Activated T-cell treated with anti-CD3 and anti-CD28 coated beads, Interleukin-2, amount 50 U/mL, for 24 hours (primary cell): Measurements from ENCODE around the gene RPL37.

Experiments
- DNase-seq: peaks from one replicate; pipeline ENCODE4 v3.0.0-alpha.2; 2020
- H3K27ac Mint-ChIP-seq: 2 replicates; pipeline ENCODE4 v1.8.0; 2020; ENCODE audit warnings: mild to moderate bottlenecking, mixed read lengths
- H3K27me3 Mint-ChIP-seq: 2 replicates; pipeline ENCODE4 v1.8.0; 2020; ENCODE audit warnings: mixed read lengths
- H3K36me3 Mint-ChIP-seq: 2 replicates; pipeline ENCODE4 v1.8.0; 2020; ENCODE audit warnings: low read depth, mixed read lengths
- H3K4me1 Mint-ChIP-seq: 2 replicates; pipeline ENCODE4 v1.8.0; 2020; ENCODE audit warnings: low read depth, mixed read lengths
- H3K4me3 Mint-ChIP-seq: 2 replicates; pipeline ENCODE4 v1.8.0; 2020; ENCODE audit warnings: mild to moderate bottlenecking, moderate library complexity, mixed read lengths
- H3K9me3 Mint-ChIP-seq: 2 replicates; pipeline ENCODE4 v1.8.0; 2020; ENCODE audit warnings: mixed read lengths

Gene RPL37

GRCh38 chr5:40847525-40847924 lies 12.5 kb upstream of the RPL37 start:
- no peak overlapping the region for H3K4me3 Mint-ChIP-seq
- DNase-seq, result no peak
- no peaks in the 10 kb centered on the region for H3K9me3 Mint-ChIP-seq
- peaks cover 10% of the 10 kb centered on the region for H3K27me3 Mint-ChIP-seq
- no peaks in the 10 kb centered on the region for H3K36me3 Mint-ChIP-seq
- H3K27ac Mint-ChIP-seq, result no peak overlapping the region
- H3K4me1 Mint-ChIP-seq, result no peaks in the 10 kb centered on the region

- Mint-ChIP-seq H3K4me3 (no peak overlapping the region), H3K4me1 (peaks cover 5% of the 10 kb centered on the region), H3K9me3 (no peaks in the 10 kb centered on the region), H3K27ac (no peak overlapping the region), H3K27me3 (peaks cover 12% of the 10 kb centered on the region), H3K36me3 (no peaks in the 10 kb centered on the region)
- no peak for DNase-seq
Measured at GRCh38 chr5:40846371-40846770, 11.3 kb upstream of the RPL37 start.

DNA sequence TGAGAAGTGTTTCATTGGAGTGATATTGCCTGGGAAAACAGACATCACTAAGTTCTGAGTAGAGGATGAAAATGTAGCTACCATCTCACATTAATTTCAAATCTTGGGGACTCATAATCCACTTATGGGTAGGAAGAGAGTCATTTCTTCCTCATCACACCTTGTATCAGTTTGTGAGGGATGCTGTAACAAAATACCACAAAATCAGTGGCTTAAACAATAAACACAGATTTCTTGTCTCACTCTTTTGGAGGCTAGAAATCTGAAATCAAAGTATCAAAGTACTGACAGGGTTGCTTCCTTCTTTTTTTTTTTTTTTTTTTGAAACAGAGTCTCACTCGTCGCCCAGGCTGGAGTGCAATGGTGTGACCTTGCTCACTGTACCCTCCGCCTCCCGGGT lies 9.5 kb upstream of the RPL37 start:
- Mint-ChIP-seq H3K4me3 (no peak overlapping the region), H3K36me3 (no peaks in the 10 kb centered on the region), H3K27ac (no peak overlapping the region), H3K9me3 (no peaks in the 10 kb centered on the region), H3K27me3 (peaks cover 13% of the 10 kb centered on the region), H3K4me1 (peaks cover 12% of the 10 kb centered on the region)
- no peak for DNase-seq

DNA sequence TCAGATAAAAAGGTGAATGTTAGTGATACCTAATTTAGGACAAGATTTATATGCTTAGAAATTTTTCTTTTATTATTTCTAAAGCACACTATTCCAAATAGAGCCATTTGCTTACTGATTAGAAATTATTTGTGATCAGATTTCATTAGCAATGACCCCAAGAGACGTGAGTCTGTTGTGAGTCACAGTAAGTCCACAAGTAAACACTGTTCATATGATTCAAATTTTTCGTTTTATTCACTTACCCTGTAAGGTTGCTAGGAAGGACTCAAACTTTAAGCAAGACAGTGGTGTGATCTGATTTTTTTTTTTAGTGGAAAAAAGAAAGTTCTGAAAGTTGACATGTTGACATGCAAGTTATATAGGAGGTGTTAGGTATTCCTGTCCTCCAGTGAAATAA lies 7.3 kb upstream of the RPL37 start:
- no peak for DNase-seq
- H3K4me1 Mint-ChIP-seq, result peaks cover 18% of the 10 kb centered on the region
- H3K9me3 Mint-ChIP-seq, result no peaks in the 10 kb centered on the region
- H3K36me3 Mint-ChIP-seq, result no peaks in the 10 kb centered on the region
- no peak overlapping the region for H3K4me3 Mint-ChIP-seq
- no peak overlapping the region for H3K27ac Mint-ChIP-seq
- H3K27me3 Mint-ChIP-seq, result peaks cover 10% of the 10 kb centered on the region

DNA sequence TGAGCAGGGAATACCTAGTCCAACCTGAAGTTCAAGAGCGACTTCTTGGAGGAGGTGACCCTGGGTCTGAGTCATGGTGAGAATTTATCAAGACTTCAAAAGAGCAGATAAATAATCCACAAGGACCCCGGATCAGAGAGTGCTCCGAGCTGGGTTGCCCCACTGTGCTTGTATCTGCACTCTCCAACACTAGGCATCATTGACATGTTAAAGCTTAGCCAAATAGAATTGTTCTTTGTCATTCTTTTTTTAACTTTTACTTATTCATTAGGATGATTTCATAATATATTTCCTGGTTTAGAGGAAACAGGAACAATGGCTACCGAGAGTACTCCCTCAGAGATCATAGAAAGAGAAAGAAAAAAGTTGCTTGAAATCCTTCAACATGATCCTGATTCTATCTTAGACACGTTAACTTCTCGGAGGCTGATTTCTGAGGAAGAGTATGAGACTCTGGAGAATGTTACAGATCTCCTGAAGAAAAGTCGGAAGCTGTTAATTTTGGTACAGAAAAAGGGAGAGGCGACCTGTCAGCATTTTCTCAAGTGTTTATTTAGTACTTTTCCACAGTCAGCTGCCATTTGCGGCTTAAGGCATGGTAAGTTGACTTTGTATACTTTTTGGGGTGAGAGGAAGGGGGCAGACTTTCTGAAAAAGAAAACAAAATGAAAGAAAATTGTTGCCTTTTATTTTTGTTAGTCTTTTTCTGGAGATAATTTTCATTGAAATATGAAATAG lies 6.2 kb upstream of the RPL37 start, which contains the start of gene CARD6:
CARD6 (plus strand) TSS at position 300 of the 738 bp plus-strand sequence; CDS start at position 316, 16 bp downstream.
- Mint-ChIP-seq H3K9me3 (no peaks in the 10 kb centered on the region), H3K27ac (peak within 1 kb of the TSS; percentile 80), H3K36me3 (no peaks in the 10 kb centered on the region), H3K27me3 (peaks cover 10% of the 10 kb centered on the region), H3K4me1 (peaks cover 25% of the 10 kb centered on the region), H3K4me3 (peak within 1 kb of the TSS; percentile 74)
- DNase-seq, result no peak

DNA sequence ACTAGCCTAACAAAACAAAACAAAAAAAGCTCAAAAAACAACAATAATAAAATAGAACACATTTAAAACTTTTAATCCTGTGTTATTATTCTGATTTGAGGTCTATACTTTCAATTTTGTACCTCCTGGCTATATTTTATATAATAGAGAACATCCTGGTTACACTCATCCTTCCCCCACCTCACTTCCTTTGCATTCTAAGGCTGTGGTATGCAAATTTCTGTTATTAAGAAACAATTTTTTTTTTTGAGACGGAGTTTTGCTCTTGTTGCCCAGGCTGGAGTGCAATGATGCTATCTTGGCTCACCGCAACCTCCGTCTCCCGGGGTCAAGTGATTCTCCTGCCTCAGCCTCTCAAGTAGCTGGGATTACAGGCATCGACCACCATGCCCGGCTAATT lies 3.1 kb upstream of the RPL37 start:
- no peaks in the 10 kb centered on the region for H3K9me3 Mint-ChIP-seq
- no peak for DNase-seq
- peaks cover 26% of the 10 kb centered on the region for H3K36me3 Mint-ChIP-seq
- H3K4me3 Mint-ChIP-seq, result no peak overlapping the region
- H3K4me1 Mint-ChIP-seq, result peaks cover 37% of the 10 kb centered on the region
- peaks cover 5% of the 10 kb centered on the region for H3K27me3 Mint-ChIP-seq
- H3K27ac Mint-ChIP-seq, result no peak overlapping the region

DNA sequence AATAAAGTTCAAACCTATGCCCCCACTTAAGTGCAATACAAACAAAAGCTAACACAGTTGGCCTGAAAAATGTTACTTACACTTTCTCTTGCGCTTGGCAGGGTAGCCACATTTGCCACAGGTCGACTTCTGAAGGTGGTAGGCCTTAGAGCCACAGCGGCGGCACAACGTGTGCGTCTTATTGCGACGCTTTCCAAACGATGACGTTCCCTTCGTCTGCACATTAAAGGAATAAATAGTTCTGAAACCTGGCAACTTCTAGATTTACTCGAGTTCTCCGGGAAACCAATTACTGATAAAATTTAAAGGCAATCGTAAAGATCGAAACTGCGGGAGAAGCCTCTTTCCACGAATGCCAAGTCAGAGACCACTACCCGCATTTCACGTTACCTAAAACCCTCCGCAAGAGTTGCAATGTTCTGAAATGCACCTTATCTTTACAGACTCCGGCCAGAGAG lies 602 bp downstream of the RPL37 start:
- Mint-ChIP-seq H3K27ac (peak overlapping the region; percentile 100), H3K4me1 (peaks cover 57% of the 10 kb centered on the region), H3K36me3 (peaks cover 63% of the 10 kb centered on the region), H3K27me3 (no peaks in the 10 kb centered on the region), H3K9me3 (no peaks in the 10 kb centered on the region), H3K4me3 (peak overlapping the region; percentile 100)
- DNase-seq, result peak; percentile 48

DNA sequence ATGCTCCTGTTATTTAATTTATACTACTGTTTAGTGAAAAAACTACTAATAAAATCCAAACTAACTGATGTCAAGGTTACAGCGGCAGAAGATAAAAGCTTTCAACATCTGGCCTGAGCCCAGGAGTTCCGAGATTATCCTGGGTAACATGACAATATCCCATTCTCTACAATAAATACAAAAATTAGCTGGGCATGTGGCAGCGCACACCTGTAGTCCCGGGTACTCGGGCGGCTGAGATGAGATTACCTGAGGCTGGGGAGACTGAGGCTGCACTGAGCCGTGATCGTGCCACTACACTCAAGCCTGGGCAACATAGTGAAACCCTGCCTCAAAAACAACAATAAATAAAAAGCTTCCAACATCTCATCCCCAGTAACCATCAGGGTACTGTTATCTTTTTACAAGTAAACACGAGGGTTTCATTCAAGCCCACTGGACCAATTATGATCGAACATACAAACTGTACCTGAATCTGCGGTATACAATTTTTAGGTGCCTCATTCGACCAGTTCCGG lies 1.3 kb downstream of the RPL37 start:
- Mint-ChIP-seq H3K9me3 (no peaks in the 10 kb centered on the region), H3K27me3 (no peaks in the 10 kb centered on the region), H3K4me3 (peak overlapping the region; percentile 100), H3K4me1 (peaks cover 63% of the 10 kb centered on the region), H3K27ac (peak overlapping the region; percentile 100), H3K36me3 (peaks cover 69% of the 10 kb centered on the region)
- DNase-seq, result no peak

GRCh38 chr5:40832345-40832744 lies 2.7 kb downstream of the RPL37 start:
- H3K4me1 Mint-ChIP-seq, result peaks cover 68% of the 10 kb centered on the region
- H3K4me3 Mint-ChIP-seq, result peak overlapping the region; percentile 100
- H3K27ac Mint-ChIP-seq, result peak overlapping the region; percentile 100

GRCh38 chr5:40831346-40832210 lies 3.4 kb downstream of the RPL37 start:
- H3K4me1 Mint-ChIP-seq, result peaks cover 69% of the 10 kb centered on the region
- no peaks in the 10 kb centered on the region for H3K27me3 Mint-ChIP-seq
- peak overlapping the region; percentile 100 for H3K4me3 Mint-ChIP-seq
- no peaks in the 10 kb centered on the region for H3K9me3 Mint-ChIP-seq
- DNase-seq, result no peak
- H3K36me3 Mint-ChIP-seq, result peaks cover 91% of the 10 kb centered on the region
- peak overlapping the region; percentile 100 for H3K27ac Mint-ChIP-seq

More at GRCh38 chr5:40832345-40832744, 2.7 kb downstream of the RPL37 start:
- no peak for DNase-seq
- peaks cover 84% of the 10 kb centered on the region for H3K36me3 Mint-ChIP-seq
- H3K27me3 Mint-ChIP-seq, result no peaks in the 10 kb centered on the region
- H3K9me3 Mint-ChIP-seq, result no peaks in the 10 kb centered on the region

DNA sequence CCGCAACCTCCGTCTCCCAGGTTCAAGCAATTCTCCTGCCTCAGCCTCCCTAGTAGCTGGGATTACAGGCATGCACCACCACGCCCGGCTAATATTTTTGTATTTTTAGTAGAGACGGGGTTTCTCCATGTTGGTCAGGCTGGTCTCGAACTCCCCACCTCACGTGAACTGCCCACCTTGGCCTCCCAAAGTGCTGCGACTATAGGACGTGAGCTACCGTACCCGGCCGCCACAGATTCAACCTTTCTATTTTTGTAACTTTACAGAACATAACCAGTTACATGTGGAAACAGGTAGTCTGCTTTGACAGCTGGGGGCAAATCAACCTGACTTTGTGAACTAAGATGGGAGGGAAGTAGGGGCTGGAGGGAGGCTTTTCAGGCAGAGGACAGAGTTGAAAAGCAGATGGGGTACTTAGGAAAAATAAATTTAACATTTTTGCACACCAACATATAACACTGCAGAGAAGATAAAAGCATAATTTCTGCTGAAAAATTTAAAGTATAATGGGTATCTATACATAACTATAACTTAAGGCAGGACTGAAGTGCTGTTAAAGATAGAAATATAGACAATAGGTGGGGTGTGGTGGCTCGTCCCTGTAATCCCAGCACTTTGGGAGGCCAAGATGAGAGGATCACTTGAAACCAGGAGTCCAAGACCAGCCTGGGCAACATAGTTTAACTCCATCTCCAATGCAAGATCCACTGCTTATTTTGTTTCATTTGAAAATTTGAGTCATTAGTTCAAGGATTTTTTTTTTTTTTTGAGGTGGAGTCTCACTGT lies 5.1 kb downstream of the RPL37 start:
- no peak for DNase-seq
- Mint-ChIP-seq H3K4me1 (peaks cover 56% of the 10 kb centered on the region), H3K9me3 (no peaks in the 10 kb centered on the region), H3K27me3 (no peaks in the 10 kb centered on the region), H3K27ac (peak overlapping the region; percentile 100), H3K36me3 (peaks cover 94% of the 10 kb centered on the region), H3K4me3 (peak overlapping the region; percentile 100)

- Mint-ChIP-seq H3K4me1 (peaks cover 56% of the 10 kb centered on the region), H3K27ac (peak overlapping the region; percentile 100), H3K4me3 (peak overlapping the region; percentile 18), H3K27me3 (no peaks in the 10 kb centered on the region), H3K36me3 (peaks cover 88% of the 10 kb centered on the region), H3K9me3 (no peaks in the 10 kb centered on the region)
- no peak for DNase-seq
Measured at GRCh38 chr5:40828690-40829661, 6.0 kb downstream of the RPL37 start.

GRCh38 chr5:40828021-40828631 lies 6.9 kb downstream of the RPL37 start:
- Mint-ChIP-seq H3K4me3 (no peak overlapping the region), H3K27ac (peak overlapping the region; percentile 100), H3K4me1 (peaks cover 54% of the 10 kb centered on the region), H3K27me3 (no peaks in the 10 kb centered on the region), H3K36me3 (peaks cover 85% of the 10 kb centered on the region), H3K9me3 (no peaks in the 10 kb centered on the region)
- no peak for DNase-seq
